DND-41 (cell line): ENCODE results near the gene DRG1.
A peak's percentile ranks its signal among the peaks of the same experiment; 100 is the strongest.

ENCODE experiments used
- ATAC-seq: fragments of 200-7000 bp; cut with Tn5 transposase; 3 replicates; pipeline ENCODE4 v1.9.1; 2021; ENCODE audit warnings: low read depth; ENCODE audit not compliant: insufficient read depth
- DNase-seq: peaks from one replicate; pipeline ENCODE4 v3.0.0-alpha.2; 2020
- H2AFZ ChIP-seq: 2 replicates; pipeline ENCODE4 v1.6.0; 2012; ENCODE audit warnings: low read depth, low read length
- H3K27ac ChIP-seq: 2 replicates; pipeline ENCODE4 v1.5.1; 2012; ENCODE audit warnings: low read length, inconsistent platforms
- H3K27me3 ChIP-seq: fragments of 200-600 bp; sonication (generic); 2 replicates; pipeline ENCODE4 v1.6.0; 2012; ENCODE audit warnings: low read length, mild to moderate bottlenecking, inconsistent platforms; ENCODE audit not compliant: insufficient read depth, poor library complexity
- H3K36me3 ChIP-seq: 2 replicates; pipeline ENCODE4 v1.5.1; 2012; ENCODE audit warnings: low read length, inconsistent platforms; ENCODE audit not compliant: insufficient read depth
- H3K4me1 ChIP-seq: 2 replicates; pipeline ENCODE4 v1.5.1; 2012; ENCODE audit warnings: mild to moderate bottlenecking, low read length; ENCODE audit not compliant: insufficient read depth
- H3K4me2 ChIP-seq: 2 replicates; pipeline ENCODE4 v1.6.0; 2012; ENCODE audit warnings: mild to moderate bottlenecking, moderate library complexity, low read length, inconsistent platforms; ENCODE audit not compliant: insufficient read depth
- H3K4me3 ChIP-seq, 2 experiments: fragments of 200-600 bp in 1 of 2; shearing (Covaris generic) in 1 of 2; 2 replicates each; pipeline ENCODE4 v1.5.1; 2012 to 2016; ENCODE audit warnings: inconsistent platforms in 2 of 2, low read length in 2 of 2, mild to moderate bottlenecking in 2 of 2, low read depth in 1 of 2, moderate library complexity in 1 of 2
- H3K79me2 ChIP-seq: 2 replicates; pipeline ENCODE4 v1.6.0; 2012; ENCODE audit warnings: low read length, inconsistent platforms; ENCODE audit not compliant: insufficient read depth
- H3K9ac ChIP-seq: 2 replicates; pipeline ENCODE4 v1.6.0; 2012; ENCODE audit warnings: low read depth, mild to moderate bottlenecking, inconsistent platforms, low read length, moderate library complexity
- H3K9me3 ChIP-seq: 2 replicates; pipeline ENCODE4 v1.5.1; 2012; ENCODE audit warnings: low read length, moderate library complexity, mild to moderate bottlenecking, inconsistent platforms; ENCODE audit not compliant: insufficient read depth, severe bottlenecking
- H4K20me1 ChIP-seq: 2 replicates; pipeline ENCODE4 v1.6.0; 2012; ENCODE audit warnings: low read length; ENCODE audit not compliant: insufficient read depth
- EZH2 ChIP-seq: IDR thresholded peaks from 3 replicates; pipeline ENCODE4 v1.6.1; 2012; ENCODE audit warnings: borderline replicate concordance, low read depth, mild to moderate bottlenecking, moderate library complexity, low read length, inconsistent platforms; ENCODE audit not compliant: severe bottlenecking
- TF ChIP-seq, protein P1 (sequence below): IDR thresholded peaks from 2 replicates; pipeline ENCODE4 v1.5.1; 2012; ENCODE audit warnings: borderline replicate concordance, low read length, moderate library complexity, mild to moderate bottlenecking; ENCODE audit not compliant: poor library complexity, severe bottlenecking; ENCODE audit errors: extremely low read depth

The DRG1 gene

DNA sequence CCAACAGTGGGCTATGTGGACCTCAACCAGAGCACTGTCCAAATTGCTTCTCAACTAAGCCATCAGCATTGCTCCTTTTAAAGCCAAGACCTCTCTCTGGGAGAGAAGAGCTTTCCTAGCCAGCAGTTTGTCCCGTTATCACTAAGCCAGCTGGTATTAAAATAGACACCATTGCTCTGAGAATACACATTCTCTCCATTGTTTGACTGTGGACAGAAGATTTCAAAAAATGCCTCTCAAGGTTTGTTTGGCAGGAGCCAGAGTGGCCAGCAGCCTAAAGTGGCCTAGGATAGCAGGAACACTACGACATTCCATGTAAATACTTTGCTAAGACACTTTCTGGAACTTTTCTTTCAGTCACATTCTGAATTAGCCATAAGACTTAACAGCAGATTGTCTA, 49.0 kb downstream of the DRG1 start:
- Histone ChIP-seq H4K20me1 (no peaks in the 10 kb centered on the region; the same call in 1 of the 2 replicates), H3K9ac (no peak overlapping the region), H3K4me1 (no peaks in the 10 kb centered on the region), H3K4me2 (no peak overlapping the region), H3K27me3 (no peaks in the 10 kb centered on the region), H3K27ac (no peak overlapping the region), H3K36me3 (peaks cover 78% of the 10 kb centered on the region), H3K4me3 (no peak overlapping the region), H3K79me2 (no peaks in the 10 kb centered on the region), H3K9me3 (no peaks in the 10 kb centered on the region), H2AFZ (no peak overlapping the region)
- DNase-seq, result no peak
- TF ChIP-seq, protein P1, sequence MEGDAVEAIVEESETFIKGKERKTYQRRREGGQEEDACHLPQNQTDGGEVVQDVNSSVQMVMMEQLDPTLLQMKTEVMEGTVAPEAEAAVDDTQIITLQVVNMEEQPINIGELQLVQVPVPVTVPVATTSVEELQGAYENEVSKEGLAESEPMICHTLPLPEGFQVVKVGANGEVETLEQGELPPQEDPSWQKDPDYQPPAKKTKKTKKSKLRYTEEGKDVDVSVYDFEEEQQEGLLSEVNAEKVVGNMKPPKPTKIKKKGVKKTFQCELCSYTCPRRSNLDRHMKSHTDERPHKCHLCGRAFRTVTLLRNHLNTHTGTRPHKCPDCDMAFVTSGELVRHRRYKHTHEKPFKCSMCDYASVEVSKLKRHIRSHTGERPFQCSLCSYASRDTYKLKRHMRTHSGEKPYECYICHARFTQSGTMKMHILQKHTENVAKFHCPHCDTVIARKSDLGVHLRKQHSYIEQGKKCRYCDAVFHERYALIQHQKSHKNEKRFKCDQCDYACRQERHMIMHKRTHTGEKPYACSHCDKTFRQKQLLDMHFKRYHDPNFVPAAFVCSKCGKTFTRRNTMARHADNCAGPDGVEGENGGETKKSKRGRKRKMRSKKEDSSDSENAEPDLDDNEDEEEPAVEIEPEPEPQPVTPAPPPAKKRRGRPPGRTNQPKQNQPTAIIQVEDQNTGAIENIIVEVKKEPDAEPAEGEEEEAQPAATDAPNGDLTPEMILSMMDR, result no peak
- no peak for TF ChIP-seq EZH2
- no peak for ATAC-seq

DNA sequence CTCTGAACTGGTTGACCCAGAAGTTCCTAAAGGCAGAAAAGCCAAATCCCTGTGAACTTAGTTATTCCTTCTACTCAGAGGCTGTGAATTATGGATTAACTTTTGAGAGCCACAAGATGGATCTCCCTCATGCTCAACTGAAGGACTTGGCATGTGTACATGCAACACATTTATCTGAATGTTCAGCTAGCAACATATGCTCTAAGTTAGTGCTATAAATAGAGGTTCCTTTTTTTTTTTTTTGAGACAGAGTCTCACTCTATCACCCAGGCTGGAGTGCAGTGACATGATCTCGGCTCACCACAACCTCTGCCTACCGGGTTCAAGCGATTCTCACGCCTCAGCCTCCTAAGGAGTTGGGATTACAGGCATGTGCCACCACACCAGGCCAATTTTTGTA, 50.1 kb downstream of the DRG1 start:
- H3K36me3 ChIP-seq, result peaks cover 82% of the 10 kb centered on the region

DNA sequence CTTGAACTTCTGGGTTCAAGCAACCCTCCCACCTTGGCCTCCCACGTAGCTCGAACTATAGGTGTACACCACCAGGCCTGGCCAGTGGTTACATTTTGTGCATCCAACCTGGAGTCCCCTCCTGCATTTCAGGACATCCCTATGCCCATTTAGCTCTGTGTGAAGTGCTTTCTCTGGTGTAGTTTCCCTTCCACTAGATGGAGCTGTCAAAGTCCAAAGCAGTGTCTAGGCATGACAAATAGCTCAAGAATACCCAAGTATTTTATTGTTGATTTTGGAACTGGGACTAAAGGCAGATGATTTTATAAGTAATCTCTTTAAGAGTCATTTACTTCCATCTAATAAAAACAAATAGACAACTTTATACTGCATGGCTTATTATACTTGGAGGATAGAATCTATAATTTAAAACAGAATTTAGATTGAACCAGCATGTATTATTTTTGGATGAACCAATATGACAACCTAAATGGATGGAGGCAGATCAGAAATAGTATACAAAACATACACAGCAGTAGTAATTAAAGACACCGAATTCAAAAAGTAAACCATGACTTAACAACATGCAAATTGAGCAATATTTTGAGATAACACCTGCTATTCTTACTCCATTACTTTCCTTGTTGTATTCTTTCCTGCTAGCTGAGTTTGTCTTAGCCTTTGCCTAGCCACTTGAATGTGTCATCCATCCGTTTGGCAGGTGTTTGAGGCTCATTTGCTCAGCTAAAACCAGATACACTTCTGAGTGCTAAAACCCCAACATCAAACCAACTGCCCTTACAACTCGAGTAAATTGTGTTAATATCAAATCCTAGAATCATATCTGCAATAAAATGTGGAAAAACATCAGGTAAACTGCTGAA, 52.5 kb downstream of the DRG1 start:
- Histone ChIP-seq H3K27ac (no peak overlapping the region), H3K36me3 (peaks cover 79% of the 10 kb centered on the region), H3K79me2 (no peaks in the 10 kb centered on the region), H4K20me1 (no peaks in the 10 kb centered on the region; the same call in 1 of the 2 replicates), H2AFZ (no peak overlapping the region), H3K4me3 (no peak overlapping the region), H3K9me3 (no peaks in the 10 kb centered on the region), H3K4me1 (no peaks in the 10 kb centered on the region), H3K4me2 (no peak overlapping the region), H3K9ac (no peak overlapping the region), H3K27me3 (no peaks in the 10 kb centered on the region)
- DNase-seq (no peak), ATAC-seq (peak; percentile 76)
- TF ChIP-seq, protein P1, result peak; percentile 64
- TF ChIP-seq EZH2, result no peak

More for the DNA sequence above, 50.1 kb downstream of the DRG1 start:
- DNase-seq (no peak), ATAC-seq (no peak)
- H2AFZ ChIP-seq, result no peak overlapping the region
- H3K4me1 ChIP-seq, result no peaks in the 10 kb centered on the region
- no peak overlapping the region for H3K4me3 ChIP-seq
- H3K27me3 ChIP-seq, result no peaks in the 10 kb centered on the region
- no peaks in the 10 kb centered on the region for H3K9me3 ChIP-seq
- no peak overlapping the region for H3K27ac ChIP-seq
- no peaks in the 10 kb centered on the region for H3K79me2 ChIP-seq
- TF ChIP-seq, protein P1, result no peak
- TF ChIP-seq EZH2, result no peak
- H4K20me1 ChIP-seq, result no peaks in the 10 kb centered on the region; the same call in 1 of the 2 replicates
- no peak overlapping the region for H3K4me2 ChIP-seq
- H3K9ac ChIP-seq, result no peak overlapping the region
